HEK293 (cell line): ENCODE measurements around the gene FFAR1.

Experiments
- GLIS2 ChIP-seq: fragments of 450-650 bp; formaldehyde crosslinking; IDR thresholded peaks from 2 replicates; pipeline ENCODE4 v1.5.1; 2016; ENCODE audit warnings: missing biosample characterization, missing genetic modification characterization
- ZBTB21 ChIP-seq: fragments of 450-650 bp; formaldehyde crosslinking; IDR thresholded peaks from 2 replicates; pipeline ENCODE4 v1.5.1; 2017; ENCODE audit warnings: missing biosample characterization, missing genetic modification characterization
- ZEB2 ChIP-seq: fragments of 450-650 bp; formaldehyde crosslinking; IDR thresholded peaks from 2 replicates; pipeline ENCODE4 v1.5.1; 2016; ENCODE audit warnings: missing biosample characterization, missing genetic modification characterization
- ZFP41 ChIP-seq: fragments of 450-650 bp; formaldehyde crosslinking; IDR thresholded peaks from 2 replicates; pipeline ENCODE4 v1.5.1; 2016; ENCODE audit warnings: missing biosample characterization, missing genetic modification characterization, borderline replicate concordance
- ZNF112 ChIP-seq: fragments of 450-650 bp; formaldehyde crosslinking; IDR thresholded peaks from 2 replicates; pipeline ENCODE4 v1.5.0; 2017; ENCODE audit warnings: missing biosample characterization, missing genetic modification characterization
- ZNF174 ChIP-seq: fragments of 450-650 bp; formaldehyde crosslinking; IDR thresholded peaks from 2 replicates; pipeline ENCODE4 v1.5.0; 2017; ENCODE audit warnings: missing biosample characterization, mild to moderate bottlenecking, missing genetic modification characterization
- ZNF248 ChIP-seq: fragments of 450-650 bp; formaldehyde crosslinking; IDR thresholded peaks from 2 replicates; pipeline ENCODE4 v1.5.1; 2017; ENCODE audit warnings: missing biosample characterization, missing genetic modification characterization
- ZNF777 ChIP-seq: fragments of 450-650 bp; formaldehyde crosslinking; IDR thresholded peaks from 2 replicates; pipeline ENCODE4 v1.5.1; 2017; ENCODE audit warnings: missing biosample characterization, missing genetic modification characterization, borderline replicate concordance
- TF ChIP-seq, protein P1 (sequence below): fragments of 450-650 bp; formaldehyde crosslinking; IDR thresholded peaks from 2 replicates; pipeline ENCODE4 v1.5.1; 2016; ENCODE audit warnings: missing biosample characterization, missing genetic modification characterization
- TF ChIP-seq, protein P2 (sequence below): fragments of 450-650 bp; IDR thresholded peaks from 2 replicates; pipeline ENCODE4 v1.5.1; 2018; ENCODE audit warnings: missing biosample characterization, missing genetic modification characterization
- TF ChIP-seq, protein P3 (sequence below): fragments of 450-650 bp; formaldehyde crosslinking; IDR thresholded peaks from 2 replicates; pipeline ENCODE4 v1.5.1; 2017; ENCODE audit warnings: missing biosample characterization, missing genetic modification characterization
- TF ChIP-seq, protein P4 (sequence below): fragments of 450-650 bp; formaldehyde crosslinking; conservative IDR thresholded peaks from 2 replicates; pipeline ENCODE4 v1.5.1; 2016; ENCODE audit warnings: low read depth, missing biosample characterization, missing genetic modification characterization
- TF ChIP-seq, protein P5 (sequence below): fragments of 450-650 bp; formaldehyde crosslinking; IDR thresholded peaks from 2 replicates; pipeline ENCODE4 v1.5.1; 2017; ENCODE audit warnings: missing biosample characterization, missing genetic modification characterization

DNA sequence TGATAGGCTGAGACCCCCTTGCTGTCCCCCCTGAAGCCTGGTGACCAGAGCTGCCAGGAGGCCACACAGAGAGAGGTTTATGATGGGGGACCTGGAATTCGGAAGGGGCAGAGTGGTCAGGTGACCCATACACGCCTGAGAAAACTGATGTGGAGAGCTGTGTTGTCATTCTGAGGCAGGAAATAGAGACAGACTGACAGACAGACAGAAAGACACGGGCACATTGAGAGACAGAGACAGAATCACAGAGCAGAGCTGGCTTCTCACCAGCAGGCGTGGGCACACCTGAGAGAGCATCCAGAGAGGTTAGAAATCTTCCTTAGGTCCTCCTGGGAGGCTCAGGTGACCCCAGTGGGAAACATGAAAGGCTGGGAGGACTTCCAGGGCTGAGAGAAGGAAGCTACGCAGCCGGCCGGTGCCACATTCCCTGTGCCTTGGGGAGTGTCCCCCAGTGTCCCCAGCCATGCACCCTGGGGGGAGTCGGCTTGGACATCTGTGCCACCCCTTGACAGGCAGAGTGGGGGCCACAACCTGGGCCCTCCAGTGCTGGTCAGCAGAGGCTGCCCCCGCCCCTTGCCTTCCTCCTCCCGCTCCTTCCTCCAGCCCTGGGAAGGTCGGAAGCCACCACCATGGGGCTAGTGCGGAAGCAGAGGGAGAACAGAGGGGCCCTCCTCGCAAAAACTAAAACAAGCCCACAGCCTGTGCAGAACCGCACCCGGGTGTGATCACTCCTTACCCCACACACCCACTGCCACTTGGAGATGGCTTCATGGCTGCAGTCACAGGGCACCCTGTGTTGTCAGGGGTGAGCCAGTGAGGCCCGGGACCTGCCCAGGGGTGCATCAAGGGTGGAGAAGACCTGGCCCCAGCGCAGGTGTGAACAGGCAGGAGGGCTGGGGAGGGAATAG, 2.2 kb downstream of the FFAR1 start:
- TF ChIP-seq ZBTB21 (tag by site-specific recombination) = no peak
- TF ChIP-seq, protein P1, sequence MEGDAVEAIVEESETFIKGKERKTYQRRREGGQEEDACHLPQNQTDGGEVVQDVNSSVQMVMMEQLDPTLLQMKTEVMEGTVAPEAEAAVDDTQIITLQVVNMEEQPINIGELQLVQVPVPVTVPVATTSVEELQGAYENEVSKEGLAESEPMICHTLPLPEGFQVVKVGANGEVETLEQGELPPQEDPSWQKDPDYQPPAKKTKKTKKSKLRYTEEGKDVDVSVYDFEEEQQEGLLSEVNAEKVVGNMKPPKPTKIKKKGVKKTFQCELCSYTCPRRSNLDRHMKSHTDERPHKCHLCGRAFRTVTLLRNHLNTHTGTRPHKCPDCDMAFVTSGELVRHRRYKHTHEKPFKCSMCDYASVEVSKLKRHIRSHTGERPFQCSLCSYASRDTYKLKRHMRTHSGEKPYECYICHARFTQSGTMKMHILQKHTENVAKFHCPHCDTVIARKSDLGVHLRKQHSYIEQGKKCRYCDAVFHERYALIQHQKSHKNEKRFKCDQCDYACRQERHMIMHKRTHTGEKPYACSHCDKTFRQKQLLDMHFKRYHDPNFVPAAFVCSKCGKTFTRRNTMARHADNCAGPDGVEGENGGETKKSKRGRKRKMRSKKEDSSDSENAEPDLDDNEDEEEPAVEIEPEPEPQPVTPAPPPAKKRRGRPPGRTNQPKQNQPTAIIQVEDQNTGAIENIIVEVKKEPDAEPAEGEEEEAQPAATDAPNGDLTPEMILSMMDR (tag by site-specific recombination) = no peak
- no peak for TF ChIP-seq ZNF248 (tag by site-specific recombination)
- TF ChIP-seq, protein P2, sequence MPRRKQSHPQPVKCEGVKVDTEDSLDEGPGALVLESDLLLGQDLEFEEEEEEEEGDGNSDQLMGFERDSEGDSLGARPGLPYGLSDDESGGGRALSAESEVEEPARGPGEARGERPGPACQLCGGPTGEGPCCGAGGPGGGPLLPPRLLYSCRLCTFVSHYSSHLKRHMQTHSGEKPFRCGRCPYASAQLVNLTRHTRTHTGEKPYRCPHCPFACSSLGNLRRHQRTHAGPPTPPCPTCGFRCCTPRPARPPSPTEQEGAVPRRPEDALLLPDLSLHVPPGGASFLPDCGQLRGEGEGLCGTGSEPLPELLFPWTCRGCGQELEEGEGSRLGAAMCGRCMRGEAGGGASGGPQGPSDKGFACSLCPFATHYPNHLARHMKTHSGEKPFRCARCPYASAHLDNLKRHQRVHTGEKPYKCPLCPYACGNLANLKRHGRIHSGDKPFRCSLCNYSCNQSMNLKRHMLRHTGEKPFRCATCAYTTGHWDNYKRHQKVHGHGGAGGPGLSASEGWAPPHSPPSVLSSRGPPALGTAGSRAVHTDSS (tag by site-specific recombination) = no peak
- TF ChIP-seq, protein P3, sequence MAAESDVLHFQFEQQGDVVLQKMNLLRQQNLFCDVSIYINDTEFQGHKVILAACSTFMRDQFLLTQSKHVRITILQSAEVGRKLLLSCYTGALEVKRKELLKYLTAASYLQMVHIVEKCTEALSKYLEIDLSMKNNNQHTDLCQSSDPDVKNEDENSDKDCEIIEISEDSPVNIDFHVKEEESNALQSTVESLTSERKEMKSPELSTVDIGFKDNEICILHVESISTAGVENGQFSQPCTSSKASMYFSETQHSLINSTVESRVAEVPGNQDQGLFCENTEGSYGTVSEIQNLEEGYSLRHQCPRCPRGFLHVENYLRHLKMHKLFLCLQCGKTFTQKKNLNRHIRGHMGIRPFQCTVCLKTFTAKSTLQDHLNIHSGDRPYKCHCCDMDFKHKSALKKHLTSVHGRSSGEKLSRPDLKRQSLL = no peak
- no peak for TF ChIP-seq ZEB2 (tag by site-specific recombination)
- no peak for TF ChIP-seq ZNF174
- no peak for TF ChIP-seq ZFP41 (tag by site-specific recombination)
- no peak for TF ChIP-seq ZNF112 (tag by site-specific recombination)
- 0 out of 2 replicates have a peak, but pooled peaks have one; percentile 24 for TF ChIP-seq GLIS2
- TF ChIP-seq, protein P4, sequence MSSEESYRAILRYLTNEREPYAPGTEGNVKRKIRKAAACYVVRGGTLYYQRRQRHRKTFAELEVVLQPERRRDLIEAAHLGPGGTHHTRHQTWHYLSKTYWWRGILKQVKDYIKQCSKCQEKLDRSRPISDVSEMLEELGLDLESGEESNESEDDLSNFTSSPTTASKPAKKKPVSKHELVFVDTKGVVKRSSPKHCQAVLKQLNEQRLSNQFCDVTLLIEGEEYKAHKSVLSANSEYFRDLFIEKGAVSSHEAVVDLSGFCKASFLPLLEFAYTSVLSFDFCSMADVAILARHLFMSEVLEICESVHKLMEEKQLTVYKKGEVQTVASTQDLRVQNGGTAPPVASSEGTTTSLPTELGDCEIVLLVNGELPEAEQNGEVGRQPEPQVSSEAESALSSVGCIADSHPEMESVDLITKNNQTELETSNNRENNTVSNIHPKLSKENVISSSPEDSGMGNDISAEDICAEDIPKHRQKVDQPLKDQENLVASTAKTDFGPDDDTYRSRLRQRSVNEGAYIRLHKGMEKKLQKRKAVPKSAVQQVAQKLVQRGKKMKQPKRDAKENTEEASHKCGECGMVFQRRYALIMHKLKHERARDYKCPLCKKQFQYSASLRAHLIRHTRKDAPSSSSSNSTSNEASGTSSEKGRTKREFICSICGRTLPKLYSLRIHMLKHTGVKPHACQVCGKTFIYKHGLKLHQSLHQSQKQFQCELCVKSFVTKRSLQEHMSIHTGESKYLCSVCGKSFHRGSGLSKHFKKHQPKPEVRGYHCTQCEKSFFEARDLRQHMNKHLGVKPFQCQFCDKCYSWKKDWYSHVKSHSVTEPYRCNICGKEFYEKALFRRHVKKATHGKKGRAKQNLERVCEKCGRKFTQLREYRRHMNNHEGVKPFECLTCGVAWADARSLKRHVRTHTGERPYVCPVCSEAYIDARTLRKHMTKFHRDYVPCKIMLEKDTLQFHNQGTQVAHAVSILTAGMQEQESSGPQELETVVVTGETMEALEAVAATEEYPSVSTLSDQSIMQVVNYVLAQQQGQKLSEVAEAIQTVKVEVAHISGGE (tag by site-specific recombination) = no peak
- no peak for TF ChIP-seq ZNF777 (tag by site-specific recombination)
- TF ChIP-seq, protein P5, sequence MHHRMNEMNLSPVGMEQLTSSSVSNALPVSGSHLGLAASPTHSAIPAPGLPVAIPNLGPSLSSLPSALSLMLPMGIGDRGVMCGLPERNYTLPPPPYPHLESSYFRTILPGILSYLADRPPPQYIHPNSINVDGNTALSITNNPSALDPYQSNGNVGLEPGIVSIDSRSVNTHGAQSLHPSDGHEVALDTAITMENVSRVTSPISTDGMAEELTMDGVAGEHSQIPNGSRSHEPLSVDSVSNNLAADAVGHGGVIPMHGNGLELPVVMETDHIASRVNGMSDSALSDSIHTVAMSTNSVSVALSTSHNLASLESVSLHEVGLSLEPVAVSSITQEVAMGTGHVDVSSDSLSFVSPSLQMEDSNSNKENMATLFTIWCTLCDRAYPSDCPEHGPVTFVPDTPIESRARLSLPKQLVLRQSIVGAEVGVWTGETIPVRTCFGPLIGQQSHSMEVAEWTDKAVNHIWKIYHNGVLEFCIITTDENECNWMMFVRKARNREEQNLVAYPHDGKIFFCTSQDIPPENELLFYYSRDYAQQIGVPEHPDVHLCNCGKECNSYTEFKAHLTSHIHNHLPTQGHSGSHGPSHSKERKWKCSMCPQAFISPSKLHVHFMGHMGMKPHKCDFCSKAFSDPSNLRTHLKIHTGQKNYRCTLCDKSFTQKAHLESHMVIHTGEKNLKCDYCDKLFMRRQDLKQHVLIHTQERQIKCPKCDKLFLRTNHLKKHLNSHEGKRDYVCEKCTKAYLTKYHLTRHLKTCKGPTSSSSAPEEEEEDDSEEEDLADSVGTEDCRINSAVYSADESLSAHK (tag by site-specific recombination) = no peak
